Measurements from ENCODE around the gene MIER2.
A peak's percentile ranks its signal among the peaks of the same experiment; 100 is the strongest.
"Not testable (repeated sequence)": the region's sequence is repeated elsewhere in the genome, so short reads cannot be mapped to it uniquely, and the experiment has no call there.

Gene MIER2

DNA sequence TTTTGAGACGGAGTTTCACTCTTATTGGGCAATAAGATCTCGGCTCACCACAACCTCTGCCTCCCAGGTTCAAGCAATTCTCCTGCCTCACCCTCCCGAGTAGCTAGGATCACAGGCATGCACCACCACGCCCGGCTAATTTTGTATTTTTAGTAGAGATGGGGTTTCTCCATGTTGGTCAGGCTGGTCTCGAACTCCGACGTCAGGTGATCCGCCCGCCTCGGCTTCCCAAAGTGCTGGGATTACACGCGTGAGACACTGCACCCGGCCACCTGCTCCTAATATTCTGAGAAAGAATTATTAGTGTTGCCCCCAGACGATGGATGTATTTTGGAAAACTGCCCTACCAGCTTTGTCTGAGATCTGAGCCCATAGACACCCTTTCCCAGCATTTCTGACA lies 10.9 kb upstream of the MIER2 start:
- not testable (repeated sequence) for DNase-seq (ENCODE audit: low read depth)

DNA sequence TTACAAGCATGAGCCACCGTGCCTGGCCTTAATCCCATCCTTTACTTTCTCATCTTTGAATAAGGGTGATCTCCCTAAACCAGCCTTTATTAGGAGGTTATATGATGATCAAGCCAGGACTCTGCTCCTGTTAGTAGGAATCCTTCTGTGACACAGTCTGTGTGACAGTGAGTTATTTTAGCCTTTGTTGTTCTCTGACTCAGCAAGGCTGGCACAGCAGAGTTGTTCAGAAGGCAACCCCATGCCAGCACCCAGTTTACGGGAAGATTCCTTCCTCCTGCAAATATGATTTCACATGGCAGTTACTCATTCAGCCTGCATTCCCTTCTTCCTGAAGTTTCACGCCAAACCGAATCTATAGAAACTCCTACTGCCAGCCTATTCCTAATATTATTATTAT lies 10.5 kb upstream of the MIER2 start:
- no peak for DNase-seq (ENCODE audit: low read depth)

DNA sequence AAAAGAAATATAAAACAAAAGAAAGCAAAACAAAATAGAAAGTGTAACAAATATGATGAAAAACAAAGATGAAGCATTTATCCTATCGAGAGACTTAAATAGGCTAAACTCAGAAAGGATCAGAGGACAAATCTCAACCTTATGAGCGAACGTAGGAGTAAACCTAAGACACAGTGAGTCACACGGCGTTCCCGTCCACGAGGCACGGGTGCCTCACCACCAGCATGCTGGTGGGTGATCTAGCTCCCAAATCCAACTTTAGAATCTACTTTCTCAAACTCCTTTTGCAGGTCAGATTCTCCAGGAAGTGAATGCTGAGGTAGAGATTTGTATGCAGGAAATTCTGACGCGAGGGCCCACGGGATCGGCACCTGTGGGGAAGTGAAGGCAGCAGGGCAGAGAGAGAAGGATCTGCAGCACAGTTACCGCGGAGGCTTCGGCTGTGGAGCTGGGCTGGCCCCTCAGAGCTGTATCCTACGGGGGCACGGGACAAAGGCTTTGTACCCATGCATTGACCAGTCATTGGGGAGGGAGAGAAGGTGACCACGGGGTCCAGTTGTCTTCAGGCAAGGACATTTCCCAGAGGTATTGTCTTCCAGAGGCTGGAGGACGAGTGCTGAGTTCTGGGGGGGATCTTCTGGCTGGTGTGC lies 7.5 kb upstream of the MIER2 start:
- DNase-seq (ENCODE audit: low read depth): no peak

DNA sequence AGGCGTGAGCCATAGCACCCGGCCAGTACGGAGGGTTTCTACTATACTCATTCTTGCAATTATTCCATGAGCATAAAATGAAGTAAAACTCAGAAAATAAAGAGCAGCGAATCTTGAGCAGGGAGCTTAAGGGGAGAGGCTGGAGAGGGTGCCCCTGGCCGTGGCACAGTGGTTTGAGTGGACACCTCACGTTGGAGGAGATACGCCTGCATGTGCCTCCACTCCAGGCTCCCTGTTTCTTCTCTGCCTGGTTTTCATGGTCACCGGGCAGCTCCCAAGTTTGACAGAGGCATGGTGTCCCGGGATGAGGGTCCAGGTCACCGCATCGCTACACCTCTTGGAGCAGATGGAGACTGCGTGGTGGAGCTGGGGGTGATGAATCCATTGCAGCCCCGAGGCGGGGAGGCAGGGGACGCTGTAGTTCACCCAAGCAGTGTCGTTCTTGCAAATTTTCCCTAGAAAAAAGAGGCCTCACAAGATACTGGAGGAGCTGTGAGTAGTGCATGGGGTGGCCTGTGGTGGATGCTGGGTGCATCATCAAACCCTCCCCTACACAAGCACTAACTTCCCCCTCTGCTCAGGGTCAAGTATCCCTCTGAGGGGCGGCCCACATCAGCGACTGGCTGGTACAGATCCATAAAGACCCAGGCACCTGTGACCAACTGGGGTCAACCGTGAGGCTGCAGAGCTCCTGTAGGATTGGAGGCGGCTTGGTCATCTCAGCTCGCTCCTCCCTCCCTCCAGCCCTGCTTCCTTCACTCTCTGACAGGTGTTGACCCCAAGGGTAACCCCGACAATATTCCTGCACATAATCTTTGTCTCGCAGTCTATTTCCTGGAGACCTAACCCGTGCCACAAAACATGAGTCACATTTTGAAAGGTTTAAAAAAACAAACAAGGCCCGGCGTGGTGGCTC lies 3.6 kb upstream of the MIER2 start:
- no peak for DNase-seq (ENCODE audit: low read depth)

DNA sequence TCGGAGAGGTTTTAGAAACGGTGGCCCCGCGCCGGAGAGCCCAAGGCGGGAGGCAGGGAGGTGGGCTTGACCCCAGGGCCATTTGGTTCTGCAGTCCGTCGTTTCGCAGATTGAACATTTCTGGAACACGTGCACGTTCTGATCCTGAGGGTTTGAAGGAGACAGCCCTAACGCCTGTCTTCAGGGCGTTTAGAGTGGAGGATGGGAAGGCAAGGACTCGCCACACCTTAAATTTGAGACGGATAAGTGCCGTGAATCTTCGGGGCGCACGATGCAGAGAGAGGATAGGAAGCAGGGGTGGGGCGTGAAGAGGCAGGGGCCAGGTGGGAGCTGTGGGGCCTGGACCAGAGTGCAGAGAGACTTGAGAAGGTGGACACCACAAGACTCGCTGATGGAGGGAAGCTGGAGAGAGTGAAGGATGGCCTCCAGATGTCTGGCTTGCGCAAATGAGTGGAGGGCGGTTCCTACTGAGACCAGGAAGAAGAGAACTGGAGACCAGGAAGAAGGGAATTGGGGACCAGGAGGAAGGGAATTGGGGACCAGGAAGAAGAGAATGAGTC lies 804 bp upstream of the MIER2 start:
- no peak for DNase-seq (ENCODE audit: low read depth)

DNA sequence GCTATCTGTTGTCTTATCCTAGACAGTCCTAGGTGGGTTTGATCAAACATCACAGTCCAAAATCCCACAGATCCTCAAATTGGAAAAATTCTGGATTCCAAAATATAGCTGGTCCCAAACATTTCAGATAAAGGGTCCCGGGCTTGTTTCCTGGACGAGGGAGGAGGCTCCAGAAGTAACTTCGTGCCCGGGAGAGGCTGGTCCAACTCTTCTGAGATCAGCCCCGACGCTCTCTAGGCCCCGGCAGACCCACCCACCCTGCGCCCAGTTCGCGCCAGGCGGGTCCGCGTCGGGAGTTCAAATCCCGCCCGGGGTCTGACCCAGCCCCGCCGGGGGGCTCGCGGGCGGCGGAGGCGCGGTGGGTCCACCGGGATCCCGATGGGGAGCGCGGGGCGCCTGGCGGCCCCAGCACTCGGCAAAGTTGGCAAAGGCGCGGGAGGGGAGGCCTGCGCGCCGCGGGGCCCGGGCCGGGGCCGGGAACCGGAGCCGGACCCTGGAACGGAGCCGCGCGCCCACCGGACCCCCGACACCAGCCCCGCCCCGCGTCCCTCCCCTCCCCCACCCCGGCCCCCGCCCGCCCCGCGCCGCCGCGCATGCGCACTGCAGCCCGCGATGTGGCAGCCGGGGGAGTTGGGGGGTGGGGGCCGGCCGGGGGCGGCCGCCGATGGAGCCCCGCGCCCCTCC lies 513 bp downstream of the MIER2 start:
- peak; percentile 22 for DNase-seq (ENCODE audit: low read depth)

DNA sequence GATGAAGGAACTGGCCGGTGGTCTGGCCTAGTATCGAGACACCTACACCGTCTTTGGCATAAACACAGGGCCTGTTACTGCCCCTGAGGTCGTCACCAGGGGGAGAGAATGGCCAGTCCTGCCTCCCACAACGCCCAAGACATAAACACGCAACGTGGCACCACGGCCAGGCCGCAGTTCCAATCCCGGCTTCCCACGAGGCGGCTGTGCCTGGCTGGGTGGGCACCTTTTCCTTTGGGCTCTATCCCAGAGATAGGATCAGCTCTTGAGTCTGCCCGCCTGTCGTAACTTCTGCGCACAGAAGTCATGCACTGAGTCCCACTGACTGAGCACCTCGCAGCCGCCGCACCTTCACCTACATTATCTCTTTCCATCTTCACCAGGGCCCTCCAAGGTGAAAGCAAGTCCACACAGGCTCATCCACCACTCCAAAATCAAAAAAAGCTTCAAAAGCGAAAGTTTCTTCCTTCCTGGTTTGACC lies 1.1 kb downstream of the MIER2 start:
- no peak for DNase-seq (ENCODE audit: low read depth)

DNA sequence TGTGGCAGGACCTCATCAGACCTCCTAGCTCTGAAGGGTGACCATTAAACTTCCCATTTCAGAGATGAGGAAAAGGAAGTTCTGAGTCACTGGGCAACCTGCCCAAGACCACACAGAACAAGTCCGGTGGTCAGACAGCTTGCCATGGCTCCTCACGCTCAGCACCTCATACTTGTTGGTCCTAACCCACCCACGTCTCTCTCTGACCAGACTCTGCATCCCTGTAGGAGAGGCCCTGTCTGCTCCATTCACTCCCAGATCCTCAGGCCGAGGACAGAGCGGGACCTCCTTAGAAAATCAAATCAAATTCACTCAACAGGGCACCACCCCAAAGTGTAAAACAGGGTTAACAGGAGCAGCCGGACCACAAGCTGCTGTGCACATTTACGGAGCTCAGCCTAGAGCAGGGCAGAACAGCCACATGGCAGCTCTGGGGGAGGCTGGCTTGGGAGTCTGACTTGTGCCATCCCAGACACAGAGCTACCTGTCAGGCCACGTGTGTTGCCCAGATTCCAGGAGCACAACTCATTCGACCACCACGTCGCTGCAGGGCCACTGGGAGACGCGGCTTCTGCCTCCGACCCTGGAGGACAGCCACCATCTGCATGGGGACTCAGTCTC lies 1.7 kb downstream of the MIER2 start:
- no peak for DNase-seq (ENCODE audit: low read depth)

DNA sequence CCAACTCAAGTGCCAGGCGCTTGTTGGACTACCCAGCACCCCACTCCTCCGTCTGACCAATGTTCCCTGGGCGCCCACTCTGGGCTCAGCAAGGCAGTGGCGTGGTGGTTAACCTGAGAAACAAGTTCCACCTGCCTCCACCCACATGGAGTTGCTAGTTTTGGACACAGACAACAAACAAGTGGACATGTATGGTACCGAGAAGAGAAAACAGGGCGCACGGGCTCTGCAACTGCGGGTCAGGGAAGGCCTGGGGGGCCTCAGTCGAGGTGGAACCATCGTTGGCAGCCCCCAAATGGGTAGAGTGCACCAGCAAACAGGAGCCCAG lies 2.5 kb downstream of the MIER2 start:
- no peak for DNase-seq (ENCODE audit: low read depth)

DNA sequence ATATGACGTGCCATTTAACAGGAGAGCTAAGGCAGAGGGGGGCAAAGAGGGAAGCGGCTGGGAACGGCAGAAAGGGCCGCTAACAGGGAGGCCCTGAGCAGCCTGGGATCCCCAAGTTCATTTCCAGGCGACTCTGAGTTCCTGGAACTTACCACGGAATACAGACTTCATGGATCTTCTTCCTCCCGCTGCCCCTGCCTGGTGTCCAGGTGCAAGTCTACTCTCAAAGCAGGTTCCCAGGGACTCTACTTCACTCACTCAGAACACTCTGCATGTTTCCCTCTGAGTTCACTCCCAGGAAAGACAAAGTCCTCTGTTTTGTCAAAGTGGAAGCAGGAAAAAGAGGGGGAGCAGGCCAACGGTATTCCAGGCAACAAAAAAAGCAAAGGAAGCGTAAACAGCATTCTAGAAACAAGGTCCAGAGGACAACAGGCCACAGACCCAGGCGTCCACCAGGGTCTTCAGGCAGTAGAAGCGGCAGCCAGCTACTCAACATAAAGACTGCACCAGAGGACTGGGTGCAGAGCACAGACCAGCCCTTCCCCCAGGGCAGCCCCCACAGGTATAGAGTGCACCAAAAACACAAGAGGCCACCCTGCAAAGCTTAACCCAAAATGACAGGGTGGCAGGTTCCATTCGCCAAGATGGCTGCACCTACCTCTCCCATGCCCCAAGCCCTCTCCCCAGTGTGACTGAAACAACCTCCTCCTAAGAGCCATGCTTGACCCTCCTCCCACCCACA lies 3.0 kb downstream of the MIER2 start:
- DNase-seq (ENCODE audit: low read depth): no peak

DNA sequence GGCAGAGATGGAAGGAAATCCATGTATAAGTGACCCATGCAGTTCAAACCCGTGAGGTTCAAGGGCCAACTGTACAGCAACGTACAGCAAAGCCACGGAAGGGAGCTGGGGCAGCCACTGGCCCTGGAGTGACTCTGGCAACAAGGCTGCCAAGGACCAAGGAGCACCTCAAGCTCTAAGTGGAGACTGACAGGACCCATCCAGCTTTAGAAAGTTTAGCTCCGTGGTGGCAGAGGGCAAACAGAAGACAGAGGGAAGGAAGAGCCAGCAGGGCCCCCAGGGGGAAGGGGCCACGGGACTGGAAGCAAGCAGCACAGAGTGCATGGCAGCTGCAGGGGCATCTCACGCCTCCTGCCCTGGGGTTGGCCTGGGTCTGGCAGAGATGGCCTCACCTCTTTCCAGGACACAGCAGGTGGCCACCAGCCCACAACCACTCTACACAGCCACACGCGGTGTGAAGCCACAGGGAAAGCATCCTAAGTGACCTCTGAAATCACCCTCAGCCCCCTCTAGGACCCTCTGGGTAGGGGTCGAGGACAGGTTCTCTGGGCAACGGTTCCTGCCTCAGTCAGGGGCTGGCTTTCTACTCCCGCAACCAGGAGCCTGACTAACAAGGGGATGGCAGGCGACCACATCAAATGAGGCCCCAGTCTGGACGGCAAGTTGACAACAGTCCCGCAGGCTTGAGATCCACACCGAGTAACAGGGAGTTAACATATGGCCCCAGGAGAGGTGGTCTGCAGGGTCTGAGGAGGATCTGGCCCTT lies 3.8 kb downstream of the MIER2 start:
- DNase-seq (ENCODE audit: low read depth): no peak

DNA sequence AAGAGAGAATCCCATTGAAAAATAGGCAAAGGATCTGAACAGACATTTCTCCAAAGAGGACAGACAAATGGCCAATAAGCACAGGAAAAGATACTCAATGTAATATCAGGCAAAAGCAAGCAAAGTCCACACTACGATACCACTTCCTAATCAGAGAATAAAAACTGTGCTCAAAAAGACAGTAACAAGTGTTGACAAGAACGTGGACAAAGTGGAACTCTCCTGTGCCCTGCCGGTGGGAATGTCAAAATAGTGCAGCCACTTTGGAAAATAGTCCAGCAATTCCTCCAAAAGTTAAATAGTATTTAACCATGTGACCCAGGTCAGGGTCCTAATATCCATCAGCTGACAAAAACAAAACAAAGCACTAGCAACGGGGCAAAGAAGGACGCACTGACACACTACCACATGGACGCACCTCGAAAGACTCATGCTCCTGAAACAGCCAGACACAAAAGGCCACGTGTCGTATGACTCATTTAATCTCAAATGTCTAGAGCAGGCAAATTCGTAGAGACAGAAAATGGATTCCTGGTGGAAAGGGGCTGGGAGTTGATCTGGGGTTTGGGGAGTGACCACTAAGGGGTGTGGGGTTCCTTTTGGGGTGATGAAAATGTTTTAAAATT lies 5.2 kb downstream of the MIER2 start:
- DNase-seq (ENCODE audit: low read depth): no peak

DNA sequence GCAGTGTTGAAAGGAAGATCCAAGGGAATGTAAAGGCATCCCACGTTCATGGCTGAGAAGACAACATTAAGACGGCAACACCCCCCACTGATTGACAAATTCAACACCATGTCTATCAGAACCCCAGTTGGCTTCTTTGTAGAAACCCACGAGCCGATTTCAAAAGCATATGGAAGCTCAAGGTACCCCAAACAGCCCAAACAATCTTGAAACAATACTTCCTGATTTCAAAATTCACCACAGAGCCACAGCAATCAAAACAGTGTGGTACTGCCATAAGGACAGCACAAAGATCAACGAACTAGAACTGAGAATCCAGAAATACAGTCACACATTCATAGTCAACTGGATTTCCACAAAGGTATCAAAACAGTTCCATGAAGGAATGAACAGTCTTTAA lies 6.2 kb downstream of the MIER2 start:
- no peak for DNase-seq (ENCODE audit: low read depth)

DNA sequence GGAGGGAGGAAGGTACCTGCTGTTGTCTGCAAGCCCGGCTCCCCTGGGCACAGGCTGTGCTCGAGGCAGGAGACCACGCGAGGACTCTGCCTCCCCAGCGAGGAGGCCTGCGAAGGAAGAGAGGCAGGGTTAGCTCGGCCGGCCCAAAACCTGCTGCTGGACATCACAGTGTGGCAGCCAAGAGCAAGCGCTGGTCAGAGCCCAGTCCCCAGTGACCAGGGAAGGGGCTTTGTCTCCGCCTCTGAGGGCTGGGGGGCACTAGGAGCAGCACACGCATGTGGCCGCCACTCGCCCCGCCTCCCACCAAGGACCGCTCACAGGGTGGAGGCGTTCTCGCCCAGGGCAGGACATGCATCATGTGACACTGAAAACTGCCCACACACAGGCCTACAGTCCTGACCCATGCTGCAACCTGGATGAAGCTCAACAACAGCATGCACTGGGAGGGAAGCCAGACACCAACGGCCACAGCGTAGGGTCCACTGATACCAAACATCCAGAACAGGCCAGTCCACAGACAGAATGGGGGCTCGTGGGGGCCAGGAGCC lies 8.5 kb downstream of the MIER2 start:
- DNase-seq (ENCODE audit: low read depth): no peak

DNA sequence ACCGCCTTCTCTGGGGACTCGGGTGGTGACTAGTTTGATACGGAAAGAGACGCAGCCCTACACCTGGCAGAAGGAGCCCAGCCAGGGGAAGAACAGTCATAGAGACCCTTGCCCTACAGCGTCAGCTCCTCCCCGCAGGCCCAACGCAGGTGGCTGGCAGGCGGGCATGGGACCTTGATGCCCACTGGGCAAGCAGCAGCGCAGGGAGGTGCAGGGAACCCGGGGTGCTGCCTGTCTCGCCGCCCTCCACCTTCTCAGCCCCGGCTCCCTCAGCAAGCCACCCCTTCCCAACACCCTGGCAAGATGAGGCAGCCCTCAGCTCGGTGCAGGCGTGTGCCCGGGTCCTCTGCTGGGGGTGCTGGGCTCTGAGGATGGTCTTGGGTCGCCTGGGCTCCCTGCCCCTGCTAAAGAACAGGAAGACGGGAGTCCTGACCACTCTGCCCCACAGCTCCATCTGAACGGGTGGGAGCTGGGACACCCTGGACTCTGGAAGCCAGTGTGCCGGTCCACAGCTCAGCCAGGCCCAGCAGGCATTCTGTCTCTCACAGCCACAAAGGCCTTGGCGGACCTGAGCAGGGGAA lies 9.0 kb downstream of the MIER2 start:
- no peak for DNase-seq (ENCODE audit: low read depth)

DNA sequence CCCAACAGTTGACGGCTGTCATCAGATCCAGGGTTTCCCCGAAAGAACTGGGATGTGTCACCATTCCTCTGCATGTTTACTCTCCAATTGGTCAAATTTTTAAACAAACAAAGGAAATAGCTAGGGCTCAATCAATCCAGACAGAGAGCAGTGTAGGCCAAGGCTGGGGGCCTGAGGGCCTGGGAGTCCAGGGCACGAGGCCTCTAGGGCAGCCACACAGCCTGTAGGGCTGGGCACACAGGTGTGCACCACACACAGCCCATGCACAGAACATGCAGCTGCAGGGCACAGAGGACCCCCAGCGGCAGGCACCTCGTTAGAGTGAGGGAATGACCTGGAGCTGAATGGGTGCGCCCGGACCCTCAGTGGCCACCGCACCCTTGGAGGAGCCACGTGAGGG lies 9.5 kb downstream of the MIER2 start:
- no peak for DNase-seq (ENCODE audit: low read depth)

DNA sequence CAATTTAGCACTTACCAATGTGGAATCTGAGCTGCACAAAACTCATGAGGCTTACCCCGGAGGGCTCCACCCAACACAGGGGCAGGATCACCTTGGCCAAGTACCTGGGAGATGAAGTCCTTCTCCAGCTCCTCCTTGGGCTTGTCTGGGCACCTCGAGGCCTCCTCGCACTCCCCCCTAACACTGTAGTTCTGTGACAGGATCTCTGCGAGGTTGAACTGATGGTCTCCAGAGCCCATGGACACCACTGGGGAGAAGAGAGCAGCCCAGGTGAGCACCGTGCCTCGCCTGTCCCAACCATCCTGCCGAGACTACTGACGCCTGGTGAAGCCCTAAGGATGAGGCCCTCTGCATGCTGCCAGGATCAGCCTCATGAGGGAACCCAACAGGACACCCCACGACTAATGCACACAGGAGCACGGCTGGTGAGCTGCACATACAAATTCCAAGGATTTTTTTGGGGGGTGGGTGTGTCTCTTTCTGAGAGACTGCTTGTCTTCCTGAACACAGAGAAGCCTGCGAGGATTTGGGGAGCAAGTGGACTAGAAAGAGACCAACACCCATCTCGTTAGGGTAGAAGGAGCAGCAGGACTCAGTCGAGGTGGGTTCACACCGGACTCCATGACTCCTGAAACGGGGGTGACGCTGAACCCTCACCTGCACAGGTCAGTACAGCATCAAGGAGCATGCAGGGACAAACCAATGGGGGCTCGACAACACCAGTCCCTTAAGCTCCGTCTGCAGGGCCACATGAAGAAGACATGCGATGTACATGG lies 10.1 kb downstream of the MIER2 start:
- DNase-seq (ENCODE audit: low read depth): no peak

DNA sequence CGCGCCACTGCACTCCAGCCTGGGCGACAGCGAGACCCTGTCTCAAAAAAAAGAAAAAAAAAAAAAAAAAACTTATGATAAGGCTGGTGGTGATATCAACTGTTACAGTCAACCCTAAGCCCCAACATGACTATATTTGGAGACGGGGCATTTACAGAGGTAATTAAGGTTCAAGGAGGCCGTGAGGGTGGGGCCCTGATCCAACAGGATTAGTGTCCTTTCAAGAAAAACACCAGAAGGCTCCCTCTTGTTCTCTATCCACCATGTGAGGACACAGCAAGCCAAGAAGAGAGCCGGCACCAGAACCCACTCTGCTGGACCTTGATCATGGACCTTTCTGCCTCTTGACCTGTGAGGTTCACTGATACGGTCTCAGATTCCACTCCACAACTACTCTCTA lies 14.1 kb downstream of the MIER2 start:
- no peak for DNase-seq (ENCODE audit: low read depth)

DNA sequence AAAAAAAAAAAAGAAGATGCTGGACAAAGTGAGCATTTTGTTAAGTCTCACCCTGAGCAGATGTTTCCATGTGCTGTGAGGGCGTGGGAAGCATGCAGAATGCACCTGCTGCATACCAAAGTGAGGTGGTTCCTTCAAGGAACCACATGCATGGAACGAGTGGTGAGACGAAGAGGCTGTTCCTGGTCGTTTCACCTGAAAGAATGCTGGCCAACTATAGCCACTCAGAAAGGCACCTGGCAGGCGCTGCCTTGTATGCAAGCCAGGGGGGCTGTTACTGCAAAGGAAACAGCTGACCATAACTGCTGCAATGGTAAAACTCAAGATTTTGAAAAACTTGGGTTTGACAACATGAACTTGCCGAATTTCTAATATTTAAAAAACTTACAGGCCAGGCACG lies 14.7 kb downstream of the MIER2 start:
- no peak for DNase-seq (ENCODE audit: low read depth)
